ENCODE data around the gene NCBP1. TPM values are rescaled to one million over a fixed set of nuclear protein-coding genes. Genes with fewer than 3 reads are reported as not detected.
A peak's percentile ranks its signal among the peaks of the same experiment; 100 is the strongest.

The NCBP1 gene
- total RNA-seq, 4 donors from 2014 or later = 18.6 to 38.4 (median 24.4) TPM

- H3K4me3 ChIP-seq = no peak overlapping the region
- WGBS, 2 donors = 91 to 93% methylated on average over 7 of the region's 7 CpGs
- no peaks in the 10 kb centered on the region for H3K9me3 ChIP-seq
- DNase-seq (ENCODE audit: low spot score in 2 of 2) = no peak
- no peaks in the 10 kb centered on the region for H3K27me3 ChIP-seq
- H3K27ac ChIP-seq = no peak overlapping the region
- H3K4me1 ChIP-seq = peaks cover 0 to 46% (median 18%) of the 10 kb centered on the region in 4 donors
- peaks cover 0 to 29% (median 2%) of the 10 kb centered on the region in 3 donors for H3K36me3 ChIP-seq
- TF ChIP-seq CTCF (IDR thresholded peaks at IDR 0.05) (no peak), POLR2A (IDR thresholded peaks at IDR 0.05) (no peak), EP300 (IDR thresholded peaks at IDR 0.05) (no peak)
Measured at GRCh38 chr9:97694769-97695168, 61.1 kb downstream of the NCBP1 start.

GRCh38 chr9:97695390-97695789 is 61.8 kb downstream of the NCBP1 start:
- peaks cover 0 to 43% (median 18%) of the 10 kb centered on the region in 4 donors for H3K4me1 ChIP-seq
- H3K4me3 ChIP-seq = no peak overlapping the region
- DNase-seq (ENCODE audit: low spot score in 2 of 2) = no peak
- H3K9me3 ChIP-seq = no peaks in the 10 kb centered on the region
- TF ChIP-seq EP300 (IDR thresholded peaks at IDR 0.05) (no peak), CTCF (IDR thresholded peaks at IDR 0.05) (no peak), POLR2A (IDR thresholded peaks at IDR 0.05) (no peak)
- H3K36me3 ChIP-seq = peaks cover 0 to 23% (median 2%) of the 10 kb centered on the region in 3 donors
- no peak overlapping the region for H3K27ac ChIP-seq
- 54 to 63% methylated on average over 3 of the region's 3 CpGs for WGBS, 2 donors
- no peaks in the 10 kb centered on the region for H3K27me3 ChIP-seq

GRCh38 chr9:97695995-97696802 is 62.6 kb downstream of the NCBP1 start:
- 11% methylated on average over 9 of the region's 9 CpGs for WGBS, 2 donors
- Histone ChIP-seq H3K9me3 (no peaks in the 10 kb centered on the region), H3K27me3 (no peaks in the 10 kb centered on the region), H3K4me1 (peaks cover 0 to 43% (median 18%) of the 10 kb centered on the region in 4 donors), H3K36me3 (peaks cover 0 to 15% (median 2%) of the 10 kb centered on the region in 3 donors), H3K27ac (peak overlapping the region; percentile 89 to 94 (median 92)), H3K4me3 (peak overlapping the region; percentile 63 to 92 (median 82))
- TF ChIP-seq POLR2A (IDR thresholded peaks at IDR 0.05) (no peak), EP300 (IDR thresholded peaks at IDR 0.05) (no peak), CTCF (IDR thresholded peaks at IDR 0.05) (no peak)
- no peak for DNase-seq (ENCODE audit: low spot score in 2 of 2)

- 0 to 1% methylated on average over 6 to 75 of the region's 82 CpGs for WGBS, 2 donors
- peaks cover 0 to 7% (median 0%) of the 10 kb centered on the region in 3 donors for H3K36me3 ChIP-seq
- peak; percentile 70 to 85 for TF ChIP-seq POLR2A (IDR thresholded peaks at IDR 0.05)
- peak; percentile 76 to 91 for TF ChIP-seq EP300 (IDR thresholded peaks at IDR 0.05)
- TF ChIP-seq CTCF (IDR thresholded peaks at IDR 0.05) = peak in 2 of 5 experiments; percentile 37 to 48
Measured at GRCh38 chr9:97696803-97697601, 63.4 kb downstream of the NCBP1 start, which contains the start of gene XPA. TSS of gene XPA (minus strand) at chr9:97697340. CDS start at chr9:97697292, 48 bp downstream.

More at GRCh38 chr9:97696803-97697601, 63.4 kb downstream of the NCBP1 start, which contains the start of gene XPA:
- Histone ChIP-seq H3K27ac (peak within 1 kb of the TSS; percentile 89 to 94 (median 92)), H3K27me3 (no peaks in the 10 kb centered on the region), H3K4me3 (peak within 1 kb of the TSS; percentile 63 to 92 (median 82)), H3K4me1 (peaks cover 0 to 43% (median 18%) of the 10 kb centered on the region in 4 donors), H3K9me3 (no peaks in the 10 kb centered on the region)
- DNase-seq (ENCODE audit: low spot score in 2 of 2) = peak; percentile 89 to 91

Measured in tibial nerve (tissue), 4 donors.